ENCODE results near the gene C2CD2L.

The C2CD2L gene

DNA sequence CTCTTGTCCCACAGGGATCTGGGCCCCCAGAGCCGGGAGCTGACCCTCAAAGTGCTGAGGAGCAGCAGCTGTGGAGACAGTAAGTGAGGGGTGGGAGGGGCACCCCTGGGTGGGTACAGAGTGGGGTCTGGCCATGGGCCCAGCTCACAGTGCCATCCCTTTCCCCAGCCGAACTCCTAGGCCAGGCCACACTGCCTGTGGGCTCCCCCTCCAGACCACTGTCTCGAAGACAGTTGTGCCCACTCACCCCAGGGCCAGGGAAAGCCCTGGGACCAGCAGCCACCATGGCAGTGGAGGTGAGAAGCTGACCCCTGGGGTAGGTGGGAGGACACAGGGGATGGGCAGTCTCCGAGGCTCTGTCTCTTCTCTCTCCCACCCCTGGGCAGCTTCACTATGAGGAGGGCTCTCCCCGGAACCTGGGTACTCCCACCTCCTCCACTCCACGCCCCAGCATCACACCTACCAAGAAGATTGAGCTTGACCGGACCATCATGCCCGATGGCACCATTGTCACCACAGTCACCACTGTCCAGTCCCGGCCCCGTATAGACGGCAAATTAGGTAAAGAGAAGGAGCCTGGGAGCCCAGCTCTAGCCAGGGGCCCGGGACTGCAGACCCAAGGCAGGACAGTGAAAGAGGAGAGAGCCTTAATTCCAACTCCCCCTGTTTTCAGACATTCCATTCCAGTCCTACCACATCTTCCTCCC lies 5.3 kb downstream of the C2CD2L start (continued):
- TF ChIP-seq, protein P1, sequence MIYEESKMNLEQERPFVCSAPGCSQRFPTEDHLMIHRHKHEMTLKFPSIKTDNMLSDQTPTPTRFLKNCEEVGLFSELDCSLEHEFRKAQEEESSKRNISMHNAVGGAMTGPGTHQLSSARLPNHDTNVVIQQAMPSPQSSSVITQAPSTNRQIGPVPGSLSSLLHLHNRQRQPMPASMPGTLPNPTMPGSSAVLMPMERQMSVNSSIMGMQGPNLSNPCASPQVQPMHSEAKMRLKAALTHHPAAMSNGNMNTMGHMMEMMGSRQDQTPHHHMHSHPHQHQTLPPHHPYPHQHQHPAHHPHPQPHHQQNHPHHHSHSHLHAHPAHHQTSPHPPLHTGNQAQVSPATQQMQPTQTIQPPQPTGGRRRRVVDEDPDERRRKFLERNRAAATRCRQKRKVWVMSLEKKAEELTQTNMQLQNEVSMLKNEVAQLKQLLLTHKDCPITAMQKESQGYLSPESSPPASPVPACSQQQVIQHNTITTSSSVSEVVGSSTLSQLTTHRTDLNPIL (CRISPR knock-in tag; IDR thresholded peaks at IDR 0.05; ENCODE audit: low read depth): no peak
- TF ChIP-seq ZC3H10 (CRISPR knock-in tag; IDR thresholded peaks at IDR 0.05) (no peak), ARNTL (CRISPR knock-in tag; IDR thresholded peaks at IDR 0.05; ENCODE audit: borderline replicate concordance, low read depth) (no peak), ZFP3 (CRISPR knock-in tag; IDR thresholded peaks at IDR 0.05) (no peak), CSDC2 (CRISPR knock-in tag; IDR thresholded peaks at IDR 0.05) (no peak), TOX (CRISPR knock-in tag; IDR thresholded peaks at IDR 0.05; ENCODE audit: borderline replicate concordance) (no peak), PPARA (CRISPR knock-in tag; IDR thresholded peaks at IDR 0.05; ENCODE audit: borderline replicate concordance) (no peak), ISL1 (CRISPR knock-in tag; IDR thresholded peaks at IDR 0.05) (no peak), OSR1 (CRISPR knock-in tag; IDR thresholded peaks at IDR 0.05) (no peak)

DNA sequence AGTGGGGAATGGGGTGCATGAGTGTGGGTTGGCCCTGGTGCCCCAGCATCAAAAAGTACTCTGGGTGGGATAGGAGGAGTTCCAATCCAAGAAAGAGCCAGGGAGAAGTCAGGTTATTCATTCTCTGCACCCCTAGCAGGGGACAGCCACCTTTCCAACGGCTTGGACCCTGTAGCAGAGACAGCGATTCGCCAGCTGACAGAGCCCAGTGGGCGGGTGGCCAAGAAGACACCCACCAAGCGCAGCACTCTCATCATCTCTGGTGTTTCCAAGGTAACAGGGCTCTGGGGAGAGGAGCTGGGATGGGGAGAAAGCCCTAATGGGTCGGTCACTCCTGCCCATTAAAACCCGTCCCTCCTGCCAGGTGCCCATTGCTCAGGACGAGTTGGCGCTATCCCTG lies 6.6 kb downstream of the C2CD2L start:
- ATAC-seq: no peak

DNA sequence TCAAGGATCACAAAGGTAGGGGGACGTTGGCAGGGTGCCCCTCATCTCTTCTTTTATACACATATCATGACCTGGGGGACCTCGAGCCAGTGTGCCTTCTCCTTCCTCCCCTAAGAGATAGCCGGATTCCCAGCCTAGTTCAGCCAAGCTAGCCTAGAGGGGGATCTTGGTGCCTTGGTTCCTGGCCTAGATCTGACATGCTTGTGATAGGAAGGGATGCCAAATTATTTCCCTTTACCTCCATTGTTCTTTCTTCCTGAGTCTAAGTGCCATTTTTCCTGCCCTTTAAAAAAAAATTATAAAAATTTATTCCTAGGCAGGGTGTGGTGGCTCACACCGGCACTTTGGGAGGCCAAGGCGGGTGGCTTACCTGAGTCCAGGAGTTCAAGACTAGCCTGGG lies 7.2 kb downstream of the C2CD2L start:
- ATAC-seq: no peak
- TF ChIP-seq ISL1 (CRISPR knock-in tag; IDR thresholded peaks at IDR 0.05) (no peak), PPARA (CRISPR knock-in tag; IDR thresholded peaks at IDR 0.05; ENCODE audit: borderline replicate concordance) (no peak)
- TF ChIP-seq, protein P2, sequence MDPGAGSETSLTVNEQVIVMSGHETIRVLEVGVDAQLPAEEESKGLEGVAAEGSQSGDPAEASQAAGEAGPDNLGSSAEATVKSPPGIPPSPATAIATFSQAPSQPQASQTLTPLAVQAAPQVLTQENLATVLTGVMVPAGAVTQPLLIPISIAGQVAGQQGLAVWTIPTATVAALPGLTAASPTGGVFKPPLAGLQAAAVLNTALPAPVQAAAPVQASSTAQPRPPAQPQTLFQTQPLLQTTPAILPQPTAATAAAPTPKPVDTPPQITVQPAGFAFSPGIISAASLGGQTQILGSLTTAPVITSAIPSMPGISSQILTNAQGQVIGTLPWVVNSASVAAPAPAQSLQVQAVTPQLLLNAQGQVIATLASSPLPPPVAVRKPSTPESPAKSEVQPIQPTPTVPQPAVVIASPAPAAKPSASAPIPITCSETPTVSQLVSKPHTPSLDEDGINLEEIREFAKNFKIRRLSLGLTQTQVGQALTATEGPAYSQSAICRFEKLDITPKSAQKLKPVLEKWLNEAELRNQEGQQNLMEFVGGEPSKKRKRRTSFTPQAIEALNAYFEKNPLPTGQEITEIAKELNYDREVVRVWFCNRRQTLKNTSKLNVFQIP (CRISPR knock-in tag; IDR thresholded peaks at IDR 0.05; ENCODE audit: borderline replicate concordance, low read depth): no peak

More for the DNA sequence above, 6.6 kb downstream of the C2CD2L start:
- TF ChIP-seq BACH2 (CRISPR knock-in tag; IDR thresholded peaks at IDR 0.05; ENCODE audit: borderline replicate concordance): no peak
- no peak for TF ChIP-seq TCF4 (CRISPR knock-in tag; IDR thresholded peaks at IDR 0.05; ENCODE audit: borderline replicate concordance)

DNA sequence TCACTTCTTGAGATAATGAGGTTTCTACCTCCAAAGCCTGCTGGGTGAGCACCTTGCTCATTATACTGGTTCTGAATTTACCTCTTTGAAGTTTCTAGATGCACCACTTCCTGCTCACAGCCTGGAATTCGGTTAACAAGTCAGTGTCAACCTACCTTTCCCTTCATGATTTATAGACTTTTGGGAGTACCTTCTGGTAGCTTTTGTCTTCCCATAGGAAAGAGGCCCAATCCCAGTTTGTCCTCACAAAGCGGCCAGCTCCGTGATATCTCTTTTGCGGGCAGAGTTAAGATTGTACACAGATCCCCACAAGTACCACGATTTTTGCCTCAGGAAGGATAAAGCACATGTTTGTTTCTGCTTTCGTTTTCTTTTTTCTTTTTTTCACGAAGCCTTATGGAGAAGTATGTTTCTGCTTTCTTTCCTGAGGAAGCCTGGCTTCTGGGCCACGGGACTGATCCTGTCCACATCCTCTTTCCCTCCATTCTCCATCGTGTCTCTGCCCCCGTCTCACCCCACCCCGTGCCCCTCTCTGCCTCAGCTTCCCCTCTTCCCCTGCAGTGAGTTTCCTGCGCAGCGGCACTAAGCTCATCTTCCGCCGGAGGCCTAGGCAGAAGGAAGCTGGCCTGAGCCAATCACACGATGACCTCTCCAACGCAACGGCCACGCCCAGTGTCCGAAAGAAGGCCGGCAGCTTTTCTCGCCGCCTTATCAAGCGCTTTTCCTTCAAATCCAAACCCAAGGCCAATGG lies 8.5 kb downstream of the C2CD2L start:
- no peak for ATAC-seq
- TF ChIP-seq ZFP3 (CRISPR knock-in tag; IDR thresholded peaks at IDR 0.05): no peak
- TF ChIP-seq ZNF8 (CRISPR knock-in tag; IDR thresholded peaks at IDR 0.05): no peak
- TF ChIP-seq, protein P3, sequence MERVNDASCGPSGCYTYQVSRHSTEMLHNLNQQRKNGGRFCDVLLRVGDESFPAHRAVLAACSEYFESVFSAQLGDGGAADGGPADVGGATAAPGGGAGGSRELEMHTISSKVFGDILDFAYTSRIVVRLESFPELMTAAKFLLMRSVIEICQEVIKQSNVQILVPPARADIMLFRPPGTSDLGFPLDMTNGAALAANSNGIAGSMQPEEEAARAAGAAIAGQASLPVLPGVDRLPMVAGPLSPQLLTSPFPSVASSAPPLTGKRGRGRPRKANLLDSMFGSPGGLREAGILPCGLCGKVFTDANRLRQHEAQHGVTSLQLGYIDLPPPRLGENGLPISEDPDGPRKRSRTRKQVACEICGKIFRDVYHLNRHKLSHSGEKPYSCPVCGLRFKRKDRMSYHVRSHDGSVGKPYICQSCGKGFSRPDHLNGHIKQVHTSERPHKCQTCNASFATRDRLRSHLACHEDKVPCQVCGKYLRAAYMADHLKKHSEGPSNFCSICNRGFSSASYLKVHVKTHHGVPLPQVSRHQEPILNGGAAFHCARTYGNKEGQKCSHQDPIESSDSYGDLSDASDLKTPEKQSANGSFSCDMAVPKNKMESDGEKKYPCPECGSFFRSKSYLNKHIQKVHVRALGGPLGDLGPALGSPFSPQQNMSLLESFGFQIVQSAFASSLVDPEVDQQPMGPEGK (CRISPR knock-in tag; IDR thresholded peaks at IDR 0.05; ENCODE audit: borderline replicate concordance): no peak
- no peak for TF ChIP-seq ZC3H10 (CRISPR knock-in tag; IDR thresholded peaks at IDR 0.05)
- TF ChIP-seq ISL1 (CRISPR knock-in tag; IDR thresholded peaks at IDR 0.05): no peak
- TF ChIP-seq CSDC2 (CRISPR knock-in tag; IDR thresholded peaks at IDR 0.05): no peak
- TF ChIP-seq, protein P2 (CRISPR knock-in tag; IDR thresholded peaks at IDR 0.05; ENCODE audit: borderline replicate concordance, low read depth): no peak
- no peak for TF ChIP-seq ARNTL (CRISPR knock-in tag; IDR thresholded peaks at IDR 0.05; ENCODE audit: borderline replicate concordance, low read depth)
- no peak for TF ChIP-seq ZNF565 (CRISPR knock-in tag; conservative IDR thresholded peaks at IDR 0.05; ENCODE audit: low read depth)
- TF ChIP-seq ESRRG (CRISPR knock-in tag; IDR thresholded peaks at IDR 0.05): no peak
- TF ChIP-seq ZNF70 (CRISPR knock-in tag; IDR thresholded peaks at IDR 0.05): no peak
- no peak for TF ChIP-seq TOX (CRISPR knock-in tag; IDR thresholded peaks at IDR 0.05; ENCODE audit: borderline replicate concordance)
- TF ChIP-seq, protein P4, sequence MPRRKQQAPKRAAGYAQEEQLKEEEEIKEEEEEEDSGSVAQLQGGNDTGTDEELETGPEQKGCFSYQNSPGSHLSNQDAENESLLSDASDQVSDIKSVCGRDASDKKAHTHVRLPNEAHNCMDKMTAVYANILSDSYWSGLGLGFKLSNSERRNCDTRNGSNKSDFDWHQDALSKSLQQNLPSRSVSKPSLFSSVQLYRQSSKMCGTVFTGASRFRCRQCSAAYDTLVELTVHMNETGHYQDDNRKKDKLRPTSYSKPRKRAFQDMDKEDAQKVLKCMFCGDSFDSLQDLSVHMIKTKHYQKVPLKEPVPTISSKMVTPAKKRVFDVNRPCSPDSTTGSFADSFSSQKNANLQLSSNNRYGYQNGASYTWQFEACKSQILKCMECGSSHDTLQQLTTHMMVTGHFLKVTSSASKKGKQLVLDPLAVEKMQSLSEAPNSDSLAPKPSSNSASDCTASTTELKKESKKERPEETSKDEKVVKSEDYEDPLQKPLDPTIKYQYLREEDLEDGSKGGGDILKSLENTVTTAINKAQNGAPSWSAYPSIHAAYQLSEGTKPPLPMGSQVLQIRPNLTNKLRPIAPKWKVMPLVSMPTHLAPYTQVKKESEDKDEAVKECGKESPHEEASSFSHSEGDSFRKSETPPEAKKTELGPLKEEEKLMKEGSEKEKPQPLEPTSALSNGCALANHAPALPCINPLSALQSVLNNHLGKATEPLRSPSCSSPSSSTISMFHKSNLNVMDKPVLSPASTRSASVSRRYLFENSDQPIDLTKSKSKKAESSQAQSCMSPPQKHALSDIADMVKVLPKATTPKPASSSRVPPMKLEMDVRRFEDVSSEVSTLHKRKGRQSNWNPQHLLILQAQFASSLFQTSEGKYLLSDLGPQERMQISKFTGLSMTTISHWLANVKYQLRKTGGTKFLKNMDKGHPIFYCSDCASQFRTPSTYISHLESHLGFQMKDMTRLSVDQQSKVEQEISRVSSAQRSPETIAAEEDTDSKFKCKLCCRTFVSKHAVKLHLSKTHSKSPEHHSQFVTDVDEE (CRISPR knock-in tag; IDR thresholded peaks at IDR 0.05): no peak
- no peak for TF ChIP-seq GLIS3 (CRISPR knock-in tag; IDR thresholded peaks at IDR 0.05)
